Activated CD4-positive, alpha-beta T cell treated with anti-CD3 and anti-CD28 coated beads, Interleukin-2, Interleukin-4, amounts not matched to agents 100 ng/mL and 50 ng/mL, durations not matched to agents 16 hours and 8 hours (primary cell): Measurements from ENCODE around the gene TGM3.

Source experiments
- DNase-seq: peaks from one replicate; pipeline ENCODE4 v3.0.0-alpha.2; 2020; ENCODE audit warnings: low spot score

TGM3 gene

GRCh38 chr20:2307136-2307535 lies 11.3 kb downstream of the TGM3 start:
- DNase-seq: no peak

- DNase-seq: no peak
Observed at GRCh38 chr20:2311329-2311728, 15.5 kb downstream of the TGM3 start.

GRCh38 chr20:2312876-2313275 lies 17.1 kb downstream of the TGM3 start:
- no peak for DNase-seq

- no peak for DNase-seq
Observed at GRCh38 chr20:2313316-2313715, 17.5 kb downstream of the TGM3 start.

- DNase-seq: no peak
Observed at GRCh38 chr20:2314759-2315439, 19.1 kb downstream of the TGM3 start.

GRCh38 chr20:2315440-2315778 lies 19.6 kb downstream of the TGM3 start:
- DNase-seq: no peak

GRCh38 chr20:2316847-2317495 lies 21.2 kb downstream of the TGM3 start:
- no peak for DNase-seq

- DNase-seq: no peak
Observed at GRCh38 chr20:2320813-2321658, 25.2 kb downstream of the TGM3 start.

- no peak for DNase-seq
Observed at GRCh38 chr20:2323051-2323450, 27.2 kb downstream of the TGM3 start.

- no peak for DNase-seq
Observed at GRCh38 chr20:2326046-2326445, 30.2 kb downstream of the TGM3 start.

- DNase-seq: no peak
Observed at GRCh38 chr20:2327620-2328555, 32.1 kb downstream of the TGM3 start.

GRCh38 chr20:2329286-2329685 lies 33.5 kb downstream of the TGM3 start:
- no peak for DNase-seq

- no peak for DNase-seq
Observed at GRCh38 chr20:2330090-2330695, 34.4 kb downstream of the TGM3 start.

- DNase-seq: no peak
Observed at GRCh38 chr20:2331106-2331505, 35.3 kb downstream of the TGM3 start.

- no peak for DNase-seq
Observed at GRCh38 chr20:2331901-2332565, 36.2 kb downstream of the TGM3 start.

GRCh38 chr20:2332711-2333110 lies 36.9 kb downstream of the TGM3 start:
- no peak for DNase-seq

GRCh38 chr20:2333821-2334220 lies 38.0 kb downstream of the TGM3 start:
- DNase-seq: no peak

GRCh38 chr20:2335096-2335870 lies 39.5 kb downstream of the TGM3 start:
- no peak for DNase-seq

GRCh38 chr20:2336471-2336870 lies 40.7 kb downstream of the TGM3 start:
- no peak for DNase-seq

- no peak for DNase-seq
Observed at GRCh38 chr20:2337142-2337541, 41.3 kb downstream of the TGM3 start.
